Measurements from ENCODE around the gene ZNF766.
A peak's percentile ranks its signal among the peaks of the same experiment; 100 is the strongest.

DNA sequence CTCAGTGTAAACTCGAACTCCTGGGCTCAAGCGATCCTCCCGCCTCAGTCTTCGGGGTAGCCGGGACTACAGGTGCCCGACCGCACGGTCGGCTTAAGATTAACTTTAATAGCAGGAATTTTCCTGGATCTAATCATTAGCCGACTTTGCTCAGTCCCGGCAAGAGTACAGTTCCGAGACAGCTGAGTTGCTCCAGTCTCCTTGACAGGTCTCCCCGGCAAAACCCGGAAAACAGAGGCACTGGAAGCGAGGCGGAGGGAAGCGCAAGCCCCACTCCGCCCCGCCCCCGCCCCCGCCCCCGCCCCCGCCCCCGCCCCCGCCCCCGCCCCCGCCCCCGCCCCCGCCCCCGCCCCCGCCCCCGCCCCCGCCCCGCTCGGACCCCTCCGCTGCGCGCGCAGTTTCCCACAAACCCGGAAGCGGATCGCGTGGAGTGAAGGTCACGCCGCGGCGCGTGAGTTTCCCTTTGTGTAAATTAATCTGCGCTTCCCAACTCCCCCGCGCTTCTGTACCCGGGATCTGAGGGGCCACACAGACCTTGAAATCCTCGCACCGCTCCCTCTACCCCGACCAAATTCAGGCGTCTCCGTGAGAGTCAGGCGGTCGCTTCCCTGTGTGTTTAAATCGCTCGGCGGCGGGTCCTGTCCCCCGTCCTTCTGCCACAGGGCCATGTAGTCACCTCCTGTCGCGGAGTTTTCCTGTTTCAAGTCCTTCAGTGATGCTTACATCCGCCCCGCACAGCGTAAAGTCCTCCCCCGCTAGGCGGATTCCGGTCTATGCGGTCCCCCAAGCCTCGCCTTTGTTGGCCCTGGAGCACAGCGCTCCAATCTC lies 27.6 kb downstream of the ZNF766 start, which contains the start of gene ZNF480:
- TF ChIP-seq E2F6 (IDR thresholded peaks at IDR 0.05; ENCODE audit: borderline replicate concordance, low read depth), result peak; percentile 23; the same call in 1 of the 2 replicates
- no peak for TF ChIP-seq ZC3H11A (IDR thresholded peaks at IDR 0.05)
- TF ChIP-seq CTCF (IDR thresholded peaks at IDR 0.05), result no peak
- TF ChIP-seq, protein P1, sequence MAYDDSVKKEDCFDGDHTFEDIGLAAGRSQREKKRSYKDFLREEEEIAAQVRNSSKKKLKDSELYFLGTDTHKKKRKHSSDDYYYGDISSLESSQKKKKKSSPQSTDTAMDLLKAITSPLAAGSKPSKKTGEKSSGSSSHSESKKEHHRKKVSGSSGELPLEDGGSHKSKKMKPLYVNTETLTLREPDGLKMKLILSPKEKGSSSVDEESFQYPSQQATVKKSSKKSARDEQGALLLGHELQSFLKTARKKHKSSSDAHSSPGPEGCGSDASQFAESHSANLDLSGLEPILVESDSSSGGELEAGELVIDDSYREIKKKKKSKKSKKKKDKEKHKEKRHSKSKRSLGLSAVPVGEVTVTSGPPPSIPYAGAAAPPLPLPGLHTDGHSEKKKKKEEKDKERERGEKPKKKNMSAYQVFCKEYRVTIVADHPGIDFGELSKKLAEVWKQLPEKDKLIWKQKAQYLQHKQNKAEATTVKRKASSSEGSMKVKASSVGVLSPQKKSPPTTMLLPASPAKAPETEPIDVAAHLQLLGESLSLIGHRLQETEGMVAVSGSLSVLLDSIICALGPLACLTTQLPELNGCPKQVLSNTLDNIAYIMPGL (CRISPR knock-in tag; IDR thresholded peaks at IDR 0.05; ENCODE audit: borderline replicate concordance), result no peak
- no peak for TF ChIP-seq FOSL2 (IDR thresholded peaks at IDR 0.05)
- no peak for TF ChIP-seq FOSL2 (CRISPR knock-in tag; IDR thresholded peaks at IDR 0.05)
- TF ChIP-seq ESRRA (IDR thresholded peaks at IDR 0.05; ENCODE audit: borderline replicate concordance, low read length), result no peak
- no peak for TF ChIP-seq NFE2L2 (conservative IDR thresholded peaks at IDR 0.05; ENCODE audit: low read length)
- TF ChIP-seq POLR2A (IDR thresholded peaks at IDR 0.05; ENCODE audit: low read length), result peak; percentile 81
- no peak for TF ChIP-seq USF2 (IDR thresholded peaks at IDR 0.05)
- no peak for TF ChIP-seq REST (IDR thresholded peaks at IDR 0.05)
- no peak for TF ChIP-seq EP300 (IDR thresholded peaks at IDR 0.05)
